Neuron (in vitro differentiated cells): ENCODE measurements around the gene PDILT.

ENCODE experiments used
- H2AFZ ChIP-seq: one replicate; pipeline ENCODE4 v1.6.1; 2013; ENCODE audit warnings: low read depth, mild to moderate bottlenecking, inconsistent platforms, low read length, moderate library complexity
- H3K27me3 ChIP-seq: one replicate; pipeline ENCODE4 v1.6.1; 2013; ENCODE audit warnings: low read length; ENCODE audit not compliant: insufficient read depth
- H3K36me3 ChIP-seq: one replicate; pipeline ENCODE4 v1.6.1; 2013; ENCODE audit warnings: low read length; ENCODE audit not compliant: insufficient read depth
- H3K4me1 ChIP-seq: one replicate; pipeline ENCODE4 v1.6.1; 2013; ENCODE audit warnings: low read length; ENCODE audit not compliant: insufficient read depth
- H3K4me3 ChIP-seq: 2 replicates; pipeline ENCODE4 v1.5.1; 2013; ENCODE audit warnings: mild to moderate bottlenecking, low read length, moderate library complexity
- H3K9me3 ChIP-seq: one replicate; pipeline ENCODE4 v1.6.1; 2013; ENCODE audit warnings: low read length

Gene PDILT

DNA sequence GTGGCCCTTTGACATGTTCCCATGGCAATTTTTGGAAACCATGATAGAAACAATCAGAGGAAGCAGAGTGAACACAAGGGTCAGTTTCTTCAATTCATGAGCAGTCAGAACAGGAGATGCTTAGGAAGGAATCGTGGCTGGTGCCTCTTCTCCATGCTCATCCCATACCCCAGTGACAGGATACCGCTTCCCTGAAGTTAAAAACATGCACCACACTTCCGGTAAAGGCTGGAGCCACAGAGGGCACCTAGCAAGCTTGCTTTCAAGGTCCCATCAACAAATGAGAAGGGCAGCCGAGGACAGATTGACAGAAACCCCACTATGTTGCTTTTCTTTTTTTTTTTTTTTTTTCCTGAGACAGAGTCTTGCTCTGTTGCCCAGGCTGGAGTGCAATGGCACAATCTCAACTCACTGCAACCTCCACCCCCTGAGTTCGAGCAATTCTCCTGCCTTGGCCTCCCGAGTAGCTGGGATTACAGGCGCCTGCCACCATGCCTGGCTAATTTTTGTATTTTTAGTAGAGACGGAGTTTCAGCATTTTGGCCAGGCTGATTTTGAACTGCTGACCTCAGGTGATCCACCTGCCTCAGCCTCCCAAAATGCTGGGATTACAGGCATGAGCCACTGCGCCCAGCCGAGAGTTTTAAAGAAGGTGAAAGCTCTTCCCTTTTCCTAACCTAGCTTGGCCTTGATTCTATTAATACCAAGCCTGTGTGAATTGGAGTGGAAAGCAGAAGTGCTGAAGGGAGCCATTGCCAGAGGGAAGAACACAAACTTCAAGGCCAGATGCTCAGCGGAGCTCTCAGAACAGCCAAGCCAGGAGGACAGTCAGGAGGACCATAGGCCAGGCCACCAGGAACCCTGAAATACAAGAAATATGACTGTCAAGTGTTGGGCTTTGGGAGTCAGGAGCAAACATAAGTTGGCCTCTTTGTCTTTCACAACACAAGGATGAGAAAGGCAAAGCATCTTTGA is 93.8 kb downstream of the PDILT start:
- no peaks in the 10 kb centered on the region for H3K36me3 ChIP-seq
- no peaks in the 10 kb centered on the region for H3K27me3 ChIP-seq
- H3K4me3 ChIP-seq: no peak overlapping the region
- no peaks in the 10 kb centered on the region for H3K9me3 ChIP-seq
- no peaks in the 10 kb centered on the region for H3K4me1 ChIP-seq
- H2AFZ ChIP-seq: no peak overlapping the region

DNA sequence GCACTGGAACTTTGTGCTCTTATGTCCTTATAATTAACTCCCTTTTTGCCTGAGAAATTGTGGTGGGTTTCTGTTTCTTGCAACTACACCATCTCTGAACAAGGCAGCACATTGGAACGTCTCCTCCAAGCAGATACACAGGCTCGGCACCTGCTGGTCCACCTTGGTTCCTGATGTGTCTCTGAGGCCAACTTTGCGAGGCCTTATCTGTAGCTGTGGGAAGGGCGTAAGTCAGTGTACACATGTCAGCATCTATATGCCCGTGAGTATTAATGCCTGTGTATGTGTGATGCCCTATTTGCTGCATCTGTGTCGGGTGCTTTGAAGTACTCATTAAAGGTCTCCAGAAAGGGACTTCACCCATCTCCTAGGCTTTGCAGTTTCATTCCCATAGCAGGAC is 94.8 kb downstream of the PDILT start:
- Histone ChIP-seq H3K9me3 (no peaks in the 10 kb centered on the region), H3K36me3 (no peaks in the 10 kb centered on the region), H3K4me3 (no peak overlapping the region), H2AFZ (no peak overlapping the region), H3K4me1 (no peaks in the 10 kb centered on the region), H3K27me3 (no peaks in the 10 kb centered on the region)
